ELR (cell line): Measurements from ENCODE around the gene ATP9A.
"Not testable (repeated sequence)": the region's sequence is repeated elsewhere in the genome, so short reads cannot be mapped to it uniquely, and the experiment has no call there.

Experiments used
- DNase-seq: peaks from one replicate; pipeline ENCODE4 v3.0.0-alpha.2; 2015; ENCODE audit warnings: low read depth

The ATP9A gene

GRCh38 chr20:51791626-51792025 lies 23.4 kb upstream of the ATP9A start:
- DNase-seq, result no peak

- DNase-seq, result no peak
Observed at GRCh38 chr20:51790256-51790655, 22.1 kb upstream of the ATP9A start.

- DNase-seq, result no peak
Observed at GRCh38 chr20:51789434-51789833, 21.2 kb upstream of the ATP9A start.

GRCh38 chr20:51788822-51789221 lies 20.6 kb upstream of the ATP9A start:
- DNase-seq, result no peak

- no peak for DNase-seq
Observed at GRCh38 chr20:51784299-51784698, 16.1 kb upstream of the ATP9A start.

- not testable (repeated sequence) for DNase-seq
Observed at GRCh38 chr20:51778229-51778759, 10.1 kb upstream of the ATP9A start.

- no peak for DNase-seq
Observed at GRCh38 chr20:51775241-51775640, 7.1 kb upstream of the ATP9A start.

GRCh38 chr20:51772236-51772635 lies 4.0 kb upstream of the ATP9A start:
- no peak for DNase-seq

GRCh38 chr20:51769976-51770615 lies 1.9 kb upstream of the ATP9A start:
- DNase-seq, result no peak

- DNase-seq, result no peak
Observed at GRCh38 chr20:51768759-51769517, 748 bp upstream of the ATP9A start.

GRCh38 chr20:51766994-51767866 lies 960 bp downstream of the ATP9A start:
- DNase-seq, result peak; percentile 40

GRCh38 chr20:51765381-51765780 lies 2.8 kb downstream of the ATP9A start:
- DNase-seq, result not testable (repeated sequence)

GRCh38 chr20:51763965-51764602 lies 4.1 kb downstream of the ATP9A start:
- DNase-seq, result no peak

- DNase-seq, result peak; percentile 80
Observed at GRCh38 chr20:51760905-51761546, 7.2 kb downstream of the ATP9A start.

- DNase-seq, result no peak
Observed at GRCh38 chr20:51759769-51760510, 8.2 kb downstream of the ATP9A start.

GRCh38 chr20:51758978-51759544 lies 9.1 kb downstream of the ATP9A start:
- DNase-seq, result no peak

GRCh38 chr20:51757226-51757625 lies 11.0 kb downstream of the ATP9A start:
- no peak for DNase-seq

GRCh38 chr20:51756653-51757052 lies 11.5 kb downstream of the ATP9A start:
- no peak for DNase-seq

GRCh38 chr20:51753220-51753619 lies 15.0 kb downstream of the ATP9A start:
- DNase-seq, result not testable (repeated sequence)

- DNase-seq, result peak; percentile 94
Observed at GRCh38 chr20:51752343-51752951, 15.7 kb downstream of the ATP9A start.
